GM12864 (cell line): Measurements from ENCODE around the gene DAPK1.

ENCODE experiments used
- DNase-seq: peaks from one replicate; pipeline ENCODE4 v3.0.0-alpha.2; 2011; ENCODE audit warnings: low read depth
- H3K4me3 ChIP-seq: 2 replicates; pipeline ENCODE4 v1.5.1; 2011; ENCODE audit warnings: mild to moderate bottlenecking, low read depth, low read length, control low read depth
- CTCF ChIP-seq: IDR thresholded peaks from 2 replicates; pipeline ENCODE4 v1.5.1; 2011; ENCODE audit warnings: low read depth, mild to moderate bottlenecking, moderate library complexity, low read length, control low read depth, inconsistent platforms; ENCODE audit errors: missing control alignments

Gene DAPK1

GRCh38 chr9:87465816-87466215, 31.9 kb upstream of the DAPK1 start:
- no peak for DNase-seq
- TF ChIP-seq CTCF, result no peak
- H3K4me3 ChIP-seq, result no peak overlapping the region

- no peak for DNase-seq
- TF ChIP-seq CTCF, result no peak
- H3K4me3 ChIP-seq, result no peak overlapping the region
Measured at GRCh38 chr9:87467187-87467586, 30.5 kb upstream of the DAPK1 start.

- no peak for TF ChIP-seq CTCF
- no peak for DNase-seq
- H3K4me3 ChIP-seq, result no peak overlapping the region
Measured at GRCh38 chr9:87469793-87470465, 27.7 kb upstream of the DAPK1 start.

GRCh38 chr9:87471746-87472145, 25.9 kb upstream of the DAPK1 start:
- DNase-seq, result no peak
- TF ChIP-seq CTCF, result no peak
- no peak overlapping the region for H3K4me3 ChIP-seq

GRCh38 chr9:87475463-87475862, 22.2 kb upstream of the DAPK1 start:
- TF ChIP-seq CTCF, result no peak
- H3K4me3 ChIP-seq, result no peak overlapping the region
- no peak for DNase-seq

- no peak overlapping the region for H3K4me3 ChIP-seq
- no peak for TF ChIP-seq CTCF
- no peak for DNase-seq
Measured at GRCh38 chr9:87478226-87478992, 19.3 kb upstream of the DAPK1 start.

GRCh38 chr9:87479801-87480201, 17.9 kb upstream of the DAPK1 start:
- no peak for TF ChIP-seq CTCF
- peak; percentile 71 for DNase-seq

More at GRCh38 chr9:87479801-87480201, 17.9 kb upstream of the DAPK1 start:
- H3K4me3 ChIP-seq, result no peak overlapping the region
